GM12801 (cell line): ENCODE results near the gene RTTN.

Experiments used
- TF ChIP-seq, protein P1 (sequence below): IDR thresholded peaks from one replicate; pipeline ENCODE4 v1.5.1; 2011; ENCODE audit warnings: control low read depth; ENCODE audit not compliant: insufficient read length; ENCODE audit errors: extremely low read depth

The RTTN gene

DNA sequence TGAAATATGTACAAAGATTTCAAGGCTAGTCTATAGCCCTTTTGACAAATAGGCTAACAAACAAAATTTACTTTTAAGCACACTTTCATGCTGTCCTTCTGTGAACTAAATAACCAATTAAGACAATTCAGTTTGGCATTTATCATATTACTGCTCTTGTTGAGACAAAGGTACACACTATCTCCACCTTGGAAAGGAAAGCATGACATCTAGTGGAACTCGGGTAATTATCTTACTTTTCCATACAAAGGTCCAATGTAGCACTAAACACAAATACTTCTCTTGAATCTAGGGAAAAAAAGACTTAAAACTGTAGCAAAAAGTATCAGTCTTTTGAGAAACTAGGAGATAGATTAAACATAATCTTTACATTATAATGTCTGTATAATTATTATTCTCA lies 132.8 kb downstream of the RTTN start:
- TF ChIP-seq, protein P1, sequence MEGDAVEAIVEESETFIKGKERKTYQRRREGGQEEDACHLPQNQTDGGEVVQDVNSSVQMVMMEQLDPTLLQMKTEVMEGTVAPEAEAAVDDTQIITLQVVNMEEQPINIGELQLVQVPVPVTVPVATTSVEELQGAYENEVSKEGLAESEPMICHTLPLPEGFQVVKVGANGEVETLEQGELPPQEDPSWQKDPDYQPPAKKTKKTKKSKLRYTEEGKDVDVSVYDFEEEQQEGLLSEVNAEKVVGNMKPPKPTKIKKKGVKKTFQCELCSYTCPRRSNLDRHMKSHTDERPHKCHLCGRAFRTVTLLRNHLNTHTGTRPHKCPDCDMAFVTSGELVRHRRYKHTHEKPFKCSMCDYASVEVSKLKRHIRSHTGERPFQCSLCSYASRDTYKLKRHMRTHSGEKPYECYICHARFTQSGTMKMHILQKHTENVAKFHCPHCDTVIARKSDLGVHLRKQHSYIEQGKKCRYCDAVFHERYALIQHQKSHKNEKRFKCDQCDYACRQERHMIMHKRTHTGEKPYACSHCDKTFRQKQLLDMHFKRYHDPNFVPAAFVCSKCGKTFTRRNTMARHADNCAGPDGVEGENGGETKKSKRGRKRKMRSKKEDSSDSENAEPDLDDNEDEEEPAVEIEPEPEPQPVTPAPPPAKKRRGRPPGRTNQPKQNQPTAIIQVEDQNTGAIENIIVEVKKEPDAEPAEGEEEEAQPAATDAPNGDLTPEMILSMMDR, result no peak

DNA sequence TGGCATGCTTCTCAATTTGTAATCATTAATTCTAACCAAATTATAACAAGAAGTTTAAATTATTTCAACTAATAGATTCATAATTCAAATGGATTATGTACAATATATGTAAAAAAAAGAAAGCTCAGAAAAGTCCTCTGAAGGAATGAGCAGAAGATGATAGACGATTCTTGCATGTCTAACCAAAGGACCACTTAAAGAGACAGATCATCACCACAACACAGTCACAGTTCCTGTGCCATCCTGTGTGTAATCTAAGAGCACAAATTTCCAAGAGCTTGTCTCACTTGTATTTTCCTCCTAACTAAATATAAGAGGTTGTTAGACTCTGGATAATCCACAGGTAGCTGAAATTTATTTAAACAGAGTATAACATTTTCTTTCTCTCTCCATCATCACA lies 135.5 kb downstream of the RTTN start:
- TF ChIP-seq, protein P1, result no peak

DNA sequence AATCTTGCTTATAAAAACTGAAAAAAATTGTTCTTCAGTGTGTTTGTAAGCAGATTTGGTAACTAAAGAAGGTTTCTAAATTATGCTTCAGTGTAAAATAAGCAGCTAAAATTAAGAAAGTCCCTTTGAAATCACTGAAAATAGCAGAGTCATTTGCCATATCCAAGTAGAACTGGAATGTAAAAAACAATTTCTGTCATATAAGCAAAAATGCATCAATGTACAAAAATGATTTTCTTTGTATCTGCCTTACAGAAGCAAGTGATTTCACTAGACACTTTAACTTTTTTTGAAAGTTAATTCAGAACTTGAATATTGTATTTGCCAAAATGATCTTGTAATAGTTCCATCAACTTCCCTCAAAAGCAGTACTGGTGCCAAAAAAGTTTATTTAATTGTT lies 136.1 kb downstream of the RTTN start:
- TF ChIP-seq, protein P1, result no peak

DNA sequence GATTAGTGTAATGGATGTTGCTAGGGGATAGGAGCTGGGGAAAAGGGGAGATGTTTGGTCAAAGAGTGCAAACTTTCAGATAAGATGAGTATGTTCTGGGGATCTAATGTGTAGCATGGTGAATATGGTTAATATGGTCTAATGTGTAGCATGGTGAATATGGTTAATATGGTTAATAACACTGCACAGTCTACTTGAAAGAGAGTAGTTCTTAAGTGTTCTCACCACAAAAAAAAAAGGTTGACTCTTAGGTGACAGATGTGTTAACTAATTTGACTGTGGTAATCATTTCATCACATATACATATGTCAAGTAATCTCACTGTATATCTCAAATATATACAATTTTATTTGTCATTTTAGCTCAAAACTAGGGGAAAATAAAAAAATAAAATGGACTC lies 136.5 kb downstream of the RTTN start:
- TF ChIP-seq, protein P1, result no peak

DNA sequence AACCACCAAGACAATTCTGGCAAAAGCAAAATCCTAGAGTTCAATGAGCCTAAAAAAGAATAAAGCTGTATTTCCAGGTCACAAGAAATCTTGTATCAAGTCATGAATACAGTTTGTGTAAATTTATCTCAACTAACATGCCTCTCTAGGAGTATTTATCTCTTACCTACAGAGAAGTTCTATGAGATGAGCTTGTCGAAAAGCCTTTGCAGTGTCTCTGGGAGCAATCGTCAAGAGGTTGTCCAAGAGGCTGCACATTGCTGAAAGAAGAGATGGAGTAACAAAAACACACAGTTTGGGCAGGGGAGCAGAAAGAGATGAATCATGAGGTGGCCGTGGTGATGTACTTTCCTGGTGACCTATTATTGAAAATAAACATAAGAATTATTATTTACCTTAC lies 145.8 kb downstream of the RTTN start:
- TF ChIP-seq, protein P1, result no peak

DNA sequence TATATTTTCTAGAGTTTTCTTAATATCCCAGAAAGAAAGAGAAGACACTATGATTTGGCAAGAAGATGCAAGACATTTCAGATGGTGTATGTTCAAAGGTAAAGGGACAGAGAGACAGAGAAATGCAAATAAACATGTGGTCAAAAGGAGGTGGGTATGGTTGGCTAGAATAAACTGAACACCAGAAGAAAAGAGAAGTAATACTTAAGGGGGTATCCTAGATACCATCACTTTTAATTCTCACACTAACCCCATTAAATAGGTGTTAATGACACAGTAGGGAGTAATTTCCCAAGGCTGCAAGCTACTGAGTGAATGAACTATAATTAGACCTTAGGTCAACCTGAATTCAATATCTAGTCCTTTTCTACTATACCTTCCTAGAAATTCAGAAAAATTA lies 146.6 kb downstream of the RTTN start:
- TF ChIP-seq, protein P1, result no peak

DNA sequence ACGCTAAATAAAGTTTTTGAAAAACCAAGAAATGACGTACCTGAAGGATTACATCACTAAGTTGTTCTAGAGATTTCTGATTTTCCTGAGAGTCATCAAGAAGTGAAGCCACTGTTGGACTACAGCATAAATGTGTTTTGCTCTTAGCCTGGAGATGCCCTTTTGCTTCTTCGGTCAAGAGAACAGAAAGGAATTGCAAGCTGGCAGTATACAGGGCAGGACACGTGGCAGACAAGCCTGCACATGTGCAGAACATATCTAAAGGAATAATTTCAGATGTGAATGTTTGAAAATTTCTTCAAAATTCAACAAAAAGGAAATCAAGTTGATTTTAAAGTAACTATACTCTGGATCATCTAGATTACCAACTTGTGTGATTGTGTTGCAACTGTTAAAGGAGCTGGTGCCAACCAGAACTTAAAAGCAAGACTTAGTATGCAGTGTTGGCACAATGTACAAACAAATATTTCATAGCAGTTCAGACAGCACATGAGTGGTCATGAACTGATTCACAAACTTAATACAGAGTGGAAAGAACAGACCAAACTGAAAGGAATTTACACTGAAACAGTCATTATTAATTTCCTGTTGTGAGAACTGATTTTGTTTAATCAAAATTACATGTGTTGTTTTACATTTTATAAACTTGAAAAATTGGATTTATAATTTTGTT lies 157.4 kb downstream of the RTTN start:
- TF ChIP-seq, protein P1, result no peak
